Lower leg skin (tissue), 4 donors: Measurements from ENCODE around the gene HRH1. TPM values are rescaled to one million over a fixed set of nuclear protein-coding genes. Genes with fewer than 3 reads are reported as not detected.

ENCODE experiments used
- DNase-seq, 2 donors: peaks; one replicate each; pipeline ENCODE4 v3.0.0-alpha.2; 2019; ENCODE audit warnings: low spot score in 2 of 2
- H3K4me3 ChIP-seq: fragments of 200-600 bp; sonication (generic); 2 replicates; pipeline ENCODE4 v1.5.1; 2017; ENCODE audit warnings: mild to moderate bottlenecking, low read depth; ENCODE audit not compliant: poor library complexity, severe bottlenecking
- CTCF ChIP-seq, 3 donors: fragments of 450-650 bp; IDR thresholded peaks; one replicate each; pipeline ENCODE4 v1.5.1; 2016; ENCODE audit warnings: antibody characterized with exemption in 3 of 3, mild to moderate bottlenecking in 3 of 3, moderate library complexity in 2 of 3
- POLR2A ChIP-seq, 2 donors: fragments of 450-650 bp; IDR thresholded peaks; one replicate each; pipeline ENCODE4 v1.6.1; 2016 to 2017; ENCODE audit warnings: antibody characterized with exemption in 2 of 2, mild to moderate bottlenecking in 1 of 2, moderate library complexity in 1 of 2
- WGBS, 2 donors: methylation state at CpG; one replicate each; pipeline ENCODE4 v1.1.5; 2018; 5-methylcytosine and 5-hydroxymethylcytosine counted together
- intact Hi-C: fragments of 100-400 bp; cut with DNase I; formaldehyde crosslinking; loops from one replicate; pipeline ENCODE4 v1.15.0; 2023; ENCODE audit warnings: low total_unique reads
- total RNA-seq, 4 donors: library from RNA; depleted of rRNA; stranded (reverse); fragments of >200 nt; gene quantifications; one replicate each; pipeline ENCODE4 v1.1.0, GENCODE V29; 2016

HRH1 gene
- total RNA-seq, 4 donors from 2014 or later, result 6.4 to 19.8 (median 10.1) TPM

- no peak for TF ChIP-seq CTCF (IDR thresholded peaks at IDR 0.05)
- no peak for TF ChIP-seq POLR2A (IDR thresholded peaks at IDR 0.05)
- no peak overlapping the region for H3K4me3 ChIP-seq
- DNase-seq, result peak in 1 of 2 donors; percentile 23
- WGBS, 2 donors, result 68 to 82% methylated on average over 6 of the region's 6 CpGs
- intact Hi-C loops, result no loop called here
These were observed 153.6 kb downstream of the HRH1 start for GRCh38 chr3:11307830-11308432.

- WGBS, 2 donors, result 75 to 80% methylated on average over 5 of the region's 5 CpGs
These were observed 156.0 kb downstream of the HRH1 start for GRCh38 chr3:11310258-11310657.

GRCh38 chr3:11312166-11312565 lies 157.9 kb downstream of the HRH1 start:
- H3K4me3 ChIP-seq, result no peak overlapping the region
- intact Hi-C loops, result no loop called here
- TF ChIP-seq POLR2A (IDR thresholded peaks at IDR 0.05), result no peak
- 82 to 86% methylated on average over 5 of the region's 5 CpGs for WGBS, 2 donors
- DNase-seq, result no peak

More at GRCh38 chr3:11310258-11310657, 156.0 kb downstream of the HRH1 start:
- intact Hi-C loops, result no loop called here
- H3K4me3 ChIP-seq, result no peak overlapping the region
- no peak for DNase-seq
- no peak for TF ChIP-seq CTCF (IDR thresholded peaks at IDR 0.05)
- no peak for TF ChIP-seq POLR2A (IDR thresholded peaks at IDR 0.05)

Other genes with a start within 250 kb of the HRH1 start
- 1 to 10 TPM in 2 of 4 donors, under 1 TPM in 1, not detected in 1; 0.10 to 2.3 (median 1.1) TPM for gene SLC6A1, start 161.7 kb upstream of the HRH1 start, total RNA-seq
- gene ATG7, start 117.9 kb downstream of the HRH1 start, total RNA-seq, result 100 to 1,000 TPM in 1 of 4 donors, 10 to 100 TPM in 3; 38.8 to 110 (median 53.2) TPM